Right lobe of liver (tissue), 4 donors: ENCODE results near the gene PCDHB9.
A peak's percentile ranks its signal among the peaks of the same experiment; 100 is the strongest.

Experiments used
- POLR2A ChIP-seq: fragments of 450-650 bp; IDR thresholded peaks from one replicate; pipeline ENCODE4 v1.6.1; 2017; ENCODE audit warnings: antibody characterized with exemption, mild to moderate bottlenecking
- TF ChIP-seq, protein P1 (sequence below), 4 donors: fragments of 200-600 bp in 3 of 4; fragments of 450-650 bp in 1 of 4; IDR thresholded peaks; one replicate each; pipeline versions ENCODE4 v1.5.1 to v1.8.0; 2016 to 2022; ENCODE audit warnings: antibody characterized with exemption in 4 of 4, mild to moderate bottlenecking in 2 of 4
- donor health status: DM: no; HTN: no; CAD: no.
- donor health status: DM: no; HTN: no; CAD: no.
- donor health status: DM: no; HTN: yes; CAD: no.

DNA sequence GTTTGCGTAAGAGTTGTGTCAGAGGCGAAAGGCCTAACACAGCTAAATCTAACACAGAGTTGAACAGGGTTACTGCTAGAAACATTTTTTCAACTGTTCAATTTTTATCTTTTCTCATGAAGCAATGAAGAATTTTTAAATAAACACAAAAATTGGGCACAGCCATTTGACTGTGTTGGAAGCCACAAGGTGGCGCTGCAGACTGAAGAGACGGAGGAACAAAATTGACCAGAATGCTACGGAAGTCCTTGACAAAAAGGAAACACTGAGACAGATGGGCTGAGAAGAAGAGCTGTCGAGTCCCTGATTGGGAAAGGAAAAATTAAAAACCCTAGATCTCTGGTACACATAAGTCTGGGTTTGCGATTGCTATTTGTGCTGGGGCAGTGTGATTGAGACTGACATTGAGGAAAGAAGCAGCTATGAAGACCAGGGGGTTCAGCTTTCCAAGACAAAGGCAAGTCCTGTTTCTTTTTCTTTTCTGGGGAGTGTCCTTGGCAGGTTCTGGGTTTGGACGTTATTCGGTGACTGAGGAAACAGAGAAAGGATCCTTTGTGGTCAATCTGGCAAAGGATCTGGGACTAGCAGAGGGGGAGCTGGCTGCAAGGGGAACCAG, at the start of gene PCDHB9:
- TF ChIP-seq, protein P1, sequence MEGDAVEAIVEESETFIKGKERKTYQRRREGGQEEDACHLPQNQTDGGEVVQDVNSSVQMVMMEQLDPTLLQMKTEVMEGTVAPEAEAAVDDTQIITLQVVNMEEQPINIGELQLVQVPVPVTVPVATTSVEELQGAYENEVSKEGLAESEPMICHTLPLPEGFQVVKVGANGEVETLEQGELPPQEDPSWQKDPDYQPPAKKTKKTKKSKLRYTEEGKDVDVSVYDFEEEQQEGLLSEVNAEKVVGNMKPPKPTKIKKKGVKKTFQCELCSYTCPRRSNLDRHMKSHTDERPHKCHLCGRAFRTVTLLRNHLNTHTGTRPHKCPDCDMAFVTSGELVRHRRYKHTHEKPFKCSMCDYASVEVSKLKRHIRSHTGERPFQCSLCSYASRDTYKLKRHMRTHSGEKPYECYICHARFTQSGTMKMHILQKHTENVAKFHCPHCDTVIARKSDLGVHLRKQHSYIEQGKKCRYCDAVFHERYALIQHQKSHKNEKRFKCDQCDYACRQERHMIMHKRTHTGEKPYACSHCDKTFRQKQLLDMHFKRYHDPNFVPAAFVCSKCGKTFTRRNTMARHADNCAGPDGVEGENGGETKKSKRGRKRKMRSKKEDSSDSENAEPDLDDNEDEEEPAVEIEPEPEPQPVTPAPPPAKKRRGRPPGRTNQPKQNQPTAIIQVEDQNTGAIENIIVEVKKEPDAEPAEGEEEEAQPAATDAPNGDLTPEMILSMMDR (IDR thresholded peaks at IDR 0.05): peak in 2 of 4 donors; percentile 15 to 17
- no peak for TF ChIP-seq POLR2A
